Ascending aorta (tissue), 2 donors: ENCODE data around the gene AMY1C. TPM values are rescaled to one million over a fixed set of nuclear protein-coding genes. Genes with fewer than 3 reads are reported as not detected.
"Not testable (repeated sequence)": the region's sequence is repeated elsewhere in the genome, so short reads cannot be mapped to it uniquely, and the experiment has no call there.

ENCODE experiments used
- DNase-seq, 2 donors: peaks; one replicate each; pipeline ENCODE4 v3.0.0-alpha.2; 2019; ENCODE audit warnings: low spot score in 2 of 2
- H3K27ac ChIP-seq, 2 donors: fragments of 200-600 bp; sonication (generic); one replicate each; pipeline ENCODE4 v1.5.1; 2016 to 2017; ENCODE audit warnings: mild to moderate bottlenecking in 1 of 2
- H3K27me3 ChIP-seq: fragments of 200-600 bp; sonication (generic); one replicate; pipeline ENCODE4 v1.5.1; 2017
- H3K36me3 ChIP-seq, 2 donors: fragments of 200-600 bp; sonication (generic); one replicate each; pipeline ENCODE4 v1.5.1; 2016
- H3K4me1 ChIP-seq, 2 donors: fragments of 200-600 bp; sonication (generic); one replicate each; pipeline ENCODE4 v1.5.1; 2016 to 2017; ENCODE audit warnings: mild to moderate bottlenecking in 1 of 2
- H3K4me3 ChIP-seq, 2 donors: fragments of 200-600 bp; sonication (generic); one replicate each; pipeline ENCODE4 v1.5.1; 2016 to 2017; ENCODE audit warnings: mild to moderate bottlenecking in 1 of 2
- H3K9me3 ChIP-seq, 2 donors: fragments of 200-600 bp; sonication (generic); one replicate each; pipeline ENCODE4 v1.5.1; 2016
- intact Hi-C: fragments of 100-400 bp; cut with DNase I; formaldehyde crosslinking; loops from one replicate; pipeline ENCODE4 v1.15.1; 2023
- total RNA-seq: library from RNA; depleted of rRNA; stranded (reverse); fragments of >200 nt; gene quantifications from one replicate; pipeline ENCODE4 v1.1.0, GENCODE V29; 2016

AMY1C gene
- total RNA-seq = not detected

DNA sequence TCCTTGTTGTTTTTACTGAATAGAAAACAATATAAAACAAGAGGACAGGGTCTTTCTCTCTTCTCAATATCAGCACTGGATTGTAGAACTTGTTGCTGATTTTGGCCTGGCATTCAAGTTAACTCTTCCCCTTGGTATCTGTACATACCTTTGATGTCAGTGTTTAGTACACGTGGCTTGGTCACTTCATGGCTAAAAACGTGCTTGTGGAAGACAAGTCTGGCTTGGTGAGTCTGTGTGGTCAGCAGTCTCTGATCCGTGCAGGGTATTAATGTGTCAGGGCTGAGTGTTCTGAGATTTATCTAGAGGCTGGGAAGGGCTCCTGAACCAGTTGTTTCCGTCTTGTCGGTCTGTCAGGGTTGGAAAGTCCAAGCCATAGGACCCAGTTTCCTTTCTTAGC is at the start of gene AMY1C:
AMY1C (plus strand) TSS at position 301 of the 400 bp plus-strand sequence. CDS start 572 bp downstream, outside the sequence.
- H3K9me3 ChIP-seq, DNase-seq, H3K4me3 ChIP-seq, H3K27ac ChIP-seq, intact Hi-C loops, H3K27me3 ChIP-seq, H3K36me3 ChIP-seq, H3K4me1 ChIP-seq: not testable (repeated sequence)

DNA sequence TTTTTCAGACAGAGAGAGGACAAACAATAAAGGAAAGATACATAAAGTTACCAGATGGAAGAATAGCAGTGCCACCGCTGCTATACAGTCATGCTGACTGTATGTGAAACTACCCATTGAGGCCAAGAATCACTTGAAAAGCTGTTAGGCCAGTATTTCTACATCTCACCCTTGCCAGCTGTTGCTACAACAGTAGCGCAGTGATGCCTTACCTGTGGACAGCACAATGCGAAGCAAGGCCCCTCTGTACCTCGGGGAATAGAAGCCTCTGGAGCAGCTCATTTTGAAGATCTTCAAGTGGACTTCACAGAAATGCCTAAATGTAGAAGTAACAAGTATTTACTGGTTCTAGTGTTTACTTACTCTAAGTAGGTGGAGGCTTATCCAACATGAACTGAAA is 49.0 kb upstream of the AMY1C start:
- H3K27ac ChIP-seq, H3K27me3 ChIP-seq, DNase-seq, H3K4me3 ChIP-seq, H3K4me1 ChIP-seq, H3K9me3 ChIP-seq, intact Hi-C loops, H3K36me3 ChIP-seq: not testable (repeated sequence)

DNA sequence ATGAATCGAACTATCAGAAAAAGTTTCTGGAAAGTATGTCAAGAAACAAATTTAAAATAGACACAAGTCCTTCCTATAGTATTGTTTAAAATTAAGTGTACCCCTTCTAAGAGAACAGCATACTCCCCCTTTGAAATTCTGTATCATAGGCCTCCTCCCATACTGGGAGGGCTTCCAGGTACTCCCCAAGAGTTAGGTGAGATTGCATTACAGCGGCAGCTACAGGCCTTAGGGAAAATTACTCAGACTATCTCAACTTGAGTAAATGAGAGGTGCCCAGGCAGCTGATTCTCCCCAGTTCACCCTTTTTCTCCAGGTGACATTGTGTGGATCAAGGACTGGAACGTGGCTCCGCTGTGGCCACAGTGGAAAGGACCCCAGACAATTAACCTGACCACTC is 48.4 kb upstream of the AMY1C start:
- H3K27me3 ChIP-seq, H3K4me3 ChIP-seq, H3K27ac ChIP-seq, DNase-seq, H3K4me1 ChIP-seq, H3K36me3 ChIP-seq, H3K9me3 ChIP-seq, intact Hi-C loops: not testable (repeated sequence)

DNA sequence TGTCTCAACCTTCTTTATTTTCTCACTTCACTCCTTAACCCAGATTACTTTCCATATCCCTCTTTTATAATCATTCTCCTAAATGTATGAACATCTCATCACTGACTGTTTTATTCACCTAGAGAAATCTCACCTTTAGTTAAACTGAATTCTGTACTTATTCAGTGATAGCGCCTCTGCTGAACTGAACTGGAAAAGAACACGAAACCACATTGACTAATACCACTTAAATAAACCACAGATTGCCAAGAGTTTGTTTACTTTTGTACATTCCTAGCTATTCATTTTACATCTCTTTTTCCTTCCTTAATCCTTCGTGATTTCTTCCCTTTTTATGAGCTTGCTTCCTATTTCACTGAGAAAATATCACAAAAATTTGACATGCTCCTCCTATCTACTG is 42.0 kb upstream of the AMY1C start:
- H3K4me3 ChIP-seq, intact Hi-C loops, H3K4me1 ChIP-seq, H3K9me3 ChIP-seq, H3K27ac ChIP-seq, H3K36me3 ChIP-seq, H3K27me3 ChIP-seq, DNase-seq: not testable (repeated sequence)

DNA sequence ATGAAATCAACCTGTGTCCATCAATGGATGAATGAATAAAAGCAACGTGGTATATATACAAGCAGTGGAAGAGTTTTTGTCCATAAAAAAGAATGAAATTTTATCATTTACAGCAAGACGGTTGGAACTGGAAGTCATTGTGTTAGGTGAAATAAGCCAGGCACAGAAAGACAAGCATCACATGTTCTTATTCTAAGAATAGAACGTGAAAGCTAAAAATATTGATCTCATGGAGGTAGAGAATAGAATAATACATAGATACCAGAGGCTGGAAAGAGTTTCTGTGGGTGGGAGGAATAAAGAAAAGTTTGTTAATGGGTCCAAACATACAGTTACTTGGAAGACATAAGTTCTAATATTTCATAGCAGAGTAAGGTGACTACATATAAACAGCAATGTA is 39.3 kb upstream of the AMY1C start:
- H3K4me3 ChIP-seq, H3K27ac ChIP-seq, H3K9me3 ChIP-seq, H3K36me3 ChIP-seq, H3K27me3 ChIP-seq, H3K4me1 ChIP-seq, intact Hi-C loops, DNase-seq: not testable (repeated sequence)

DNA sequence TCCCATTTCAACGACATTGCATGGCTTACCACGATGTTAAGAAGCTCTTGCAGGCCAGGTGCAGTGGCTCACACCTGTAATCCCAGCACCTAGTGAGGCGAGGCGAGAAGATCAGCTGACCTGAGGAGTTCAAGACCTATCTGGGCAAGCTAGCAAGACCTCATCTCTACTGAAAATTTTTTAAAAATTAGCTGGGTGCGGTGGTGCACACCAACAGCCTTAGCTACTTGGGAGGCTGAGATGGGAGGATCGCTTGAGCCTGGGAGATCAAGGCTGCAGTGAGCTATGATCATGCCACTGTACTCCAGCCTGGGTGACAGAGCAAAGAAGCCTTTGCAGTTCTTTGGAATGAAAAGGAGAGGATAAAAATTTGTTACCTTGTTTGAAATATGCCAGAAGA is 32.3 kb upstream of the AMY1C start:
- H3K4me1 ChIP-seq, H3K4me3 ChIP-seq, H3K36me3 ChIP-seq, H3K27me3 ChIP-seq, H3K9me3 ChIP-seq, DNase-seq, H3K27ac ChIP-seq, intact Hi-C loops: not testable (repeated sequence)

DNA sequence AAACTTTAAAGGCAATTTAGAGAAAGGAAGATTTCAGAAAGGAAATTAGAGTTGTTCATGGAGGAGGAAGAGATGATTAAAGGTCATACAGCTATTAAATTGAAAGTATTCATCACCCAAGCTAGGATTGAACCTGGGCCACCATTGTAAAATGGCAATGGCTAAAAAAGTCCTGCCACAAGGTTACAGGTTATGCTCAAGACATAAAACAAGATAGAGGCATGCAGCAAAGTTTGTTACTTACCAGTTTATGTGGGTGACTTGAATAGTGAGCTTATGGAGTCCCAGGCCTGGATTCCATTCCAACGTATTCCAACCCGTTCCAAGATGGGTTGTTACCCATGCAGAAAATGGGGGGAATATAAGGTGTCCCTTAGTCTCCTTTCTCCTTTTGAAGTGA is 28.2 kb upstream of the AMY1C start:
- H3K4me3 ChIP-seq, DNase-seq, H3K27me3 ChIP-seq, H3K27ac ChIP-seq, H3K36me3 ChIP-seq, intact Hi-C loops, H3K4me1 ChIP-seq, H3K9me3 ChIP-seq: not testable (repeated sequence)

DNA sequence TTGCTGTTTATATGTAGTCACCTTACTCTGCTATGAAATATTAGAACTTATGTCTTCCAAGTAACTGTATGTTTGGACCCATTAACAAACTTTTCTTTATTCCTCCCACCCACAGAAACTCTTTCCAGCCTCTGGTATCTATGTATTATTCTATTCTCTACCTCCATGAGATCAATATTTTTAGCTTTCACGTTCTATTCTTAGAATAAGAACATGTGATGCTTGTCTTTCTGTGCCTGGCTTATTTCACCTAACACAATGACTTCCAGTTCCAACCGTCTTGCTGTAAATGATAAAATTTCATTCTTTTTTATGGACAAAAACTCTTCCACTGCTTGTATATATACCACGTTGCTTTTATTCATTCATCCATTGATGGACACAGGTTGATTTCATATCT is 14.4 kb upstream of the AMY1C start:
- intact Hi-C loops, H3K27ac ChIP-seq, H3K4me1 ChIP-seq, DNase-seq, H3K9me3 ChIP-seq, H3K4me3 ChIP-seq, H3K36me3 ChIP-seq, H3K27me3 ChIP-seq: not testable (repeated sequence)

DNA sequence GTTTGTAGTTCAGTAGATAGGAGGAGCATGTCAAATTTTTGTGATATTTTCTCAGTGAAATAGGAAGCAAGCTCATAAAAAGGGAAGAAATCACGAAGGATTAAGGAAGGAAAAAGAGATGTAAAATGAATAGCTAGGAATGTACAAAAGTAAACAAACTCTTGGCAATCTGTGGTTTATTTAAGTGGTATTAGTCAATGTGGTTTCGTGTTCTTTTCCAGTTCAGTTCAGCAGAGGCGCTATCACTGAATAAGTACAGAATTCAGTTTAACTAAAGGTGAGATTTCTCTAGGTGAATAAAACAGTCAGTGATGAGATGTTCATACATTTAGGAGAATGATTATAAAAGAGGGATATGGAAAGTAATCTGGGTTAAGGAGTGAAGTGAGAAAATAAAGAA is 11.7 kb upstream of the AMY1C start:
- H3K36me3 ChIP-seq, H3K4me1 ChIP-seq, H3K27me3 ChIP-seq, H3K4me3 ChIP-seq, intact Hi-C loops, H3K9me3 ChIP-seq, H3K27ac ChIP-seq, DNase-seq: not testable (repeated sequence)

DNA sequence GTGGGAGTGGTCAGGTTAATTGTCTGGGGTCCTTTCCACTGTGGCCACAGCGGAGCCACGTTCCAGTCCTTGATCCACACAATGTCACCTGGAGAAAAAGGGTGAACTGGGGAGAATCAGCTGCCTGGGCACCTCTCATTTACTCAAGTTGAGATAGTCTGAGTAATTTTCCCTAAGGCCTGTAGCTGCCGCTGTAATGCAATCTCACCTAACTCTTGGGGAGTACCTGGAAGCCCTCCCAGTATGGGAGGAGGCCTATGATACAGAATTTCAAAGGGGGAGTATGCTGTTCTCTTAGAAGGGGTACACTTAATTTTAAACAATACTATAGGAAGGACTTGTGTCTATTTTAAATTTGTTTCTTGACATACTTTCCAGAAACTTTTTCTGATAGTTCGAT is 5.2 kb upstream of the AMY1C start:
- H3K4me3 ChIP-seq, H3K36me3 ChIP-seq, H3K27ac ChIP-seq, DNase-seq, H3K27me3 ChIP-seq, H3K9me3 ChIP-seq, H3K4me1 ChIP-seq, intact Hi-C loops: not testable (repeated sequence)

DNA sequence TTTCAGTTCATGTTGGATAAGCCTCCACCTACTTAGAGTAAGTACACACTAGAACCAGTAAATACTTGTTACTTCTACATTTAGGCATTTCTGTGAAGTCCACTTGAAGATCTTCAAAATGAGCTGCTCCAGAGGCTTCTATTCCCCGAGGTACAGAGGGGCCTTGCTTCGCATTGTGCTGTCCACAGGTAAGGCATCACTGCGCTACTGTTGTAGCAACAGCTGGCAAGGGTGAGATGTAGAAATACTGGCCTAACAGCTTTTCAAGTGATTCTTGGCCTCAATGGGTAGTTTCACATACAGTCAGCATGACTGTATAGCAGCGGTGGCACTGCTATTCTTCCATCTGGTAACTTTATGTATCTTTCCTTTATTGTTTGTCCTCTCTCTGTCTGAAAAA is 4.7 kb upstream of the AMY1C start:
- H3K4me3 ChIP-seq, intact Hi-C loops, H3K9me3 ChIP-seq, H3K36me3 ChIP-seq, H3K27ac ChIP-seq, H3K27me3 ChIP-seq, H3K4me1 ChIP-seq, DNase-seq: not testable (repeated sequence)

DNA sequence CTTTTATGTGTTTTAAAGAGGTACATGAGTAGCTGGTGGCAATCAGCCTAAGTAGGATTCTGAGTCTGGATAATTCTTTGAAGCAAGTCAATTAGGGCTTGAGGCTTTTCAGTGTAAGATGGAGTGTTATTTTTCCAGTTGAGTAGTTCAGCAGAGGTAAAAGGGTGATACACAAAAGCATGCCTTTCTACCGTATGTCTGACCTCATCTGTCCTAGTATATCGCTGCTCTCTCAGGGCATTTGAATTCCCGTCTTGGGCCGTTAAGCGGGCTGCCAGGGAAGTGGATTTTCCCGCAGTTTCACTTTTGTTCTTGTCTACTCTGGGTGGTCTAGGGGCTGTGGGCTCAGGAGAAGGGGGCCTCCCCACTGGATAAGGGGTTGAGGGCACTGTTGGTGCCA is 1.4 kb upstream of the AMY1C start:
- H3K36me3 ChIP-seq, H3K4me1 ChIP-seq, DNase-seq, H3K9me3 ChIP-seq, H3K27me3 ChIP-seq, H3K4me3 ChIP-seq, H3K27ac ChIP-seq, intact Hi-C loops: not testable (repeated sequence)
